Epithelial cell of esophagus (primary cell): ENCODE data around the gene POFUT2.
A peak's percentile ranks its signal among the peaks of the same experiment; 100 is the strongest.

ENCODE experiments used
- DNase-seq: peaks from one replicate; pipeline ENCODE4 v3.0.0; 2010; ENCODE audit warnings: low read depth
- H3K4me3 ChIP-seq: 2 replicates; pipeline ENCODE4 v1.5.1; 2011; ENCODE audit warnings: mild to moderate bottlenecking, low read length, control low read depth
- CTCF ChIP-seq: IDR thresholded peaks from 2 replicates; pipeline ENCODE4 v1.5.1; 2011; ENCODE audit warnings: low read depth, mild to moderate bottlenecking, low read length, control low read depth, inconsistent platforms; ENCODE audit not compliant: insufficient read depth; ENCODE audit errors: missing control alignments

The POFUT2 gene

GRCh38 chr21:45243603-45244002 is 44.1 kb downstream of the POFUT2 start:
- no peak for TF ChIP-seq CTCF
- no peak overlapping the region for H3K4me3 ChIP-seq

GRCh38 chr21:45241357-45241756 is 46.3 kb downstream of the POFUT2 start:
- no peak overlapping the region for H3K4me3 ChIP-seq
- no peak for TF ChIP-seq CTCF
- no peak for DNase-seq

More at GRCh38 chr21:45243603-45244002, 44.1 kb downstream of the POFUT2 start:
- no peak for DNase-seq

- TF ChIP-seq CTCF: no peak
- no peak overlapping the region for H3K4me3 ChIP-seq
- DNase-seq: no peak
Observed at GRCh38 chr21:45237401-45237800, 50.3 kb downstream of the POFUT2 start.

GRCh38 chr21:45236481-45236880 is 51.2 kb downstream of the POFUT2 start:
- TF ChIP-seq CTCF: peak; percentile 7
- DNase-seq: no peak
- no peak overlapping the region for H3K4me3 ChIP-seq

- TF ChIP-seq CTCF: no peak
- no peak for DNase-seq
- no peak overlapping the region for H3K4me3 ChIP-seq
Observed at GRCh38 chr21:45235488-45235887, 52.2 kb downstream of the POFUT2 start.

- TF ChIP-seq CTCF: no peak
- no peak for DNase-seq
- no peak overlapping the region for H3K4me3 ChIP-seq
Observed at GRCh38 chr21:45234965-45235364, 52.7 kb downstream of the POFUT2 start.

- H3K4me3 ChIP-seq: no peak overlapping the region
- no peak for DNase-seq
Observed at GRCh38 chr21:45234127-45234526, 53.6 kb downstream of the POFUT2 start.

More at GRCh38 chr21:45234127-45234526, 53.6 kb downstream of the POFUT2 start:
- no peak for TF ChIP-seq CTCF
